ENCODE measurements around the gene VASH2. TPM values are rescaled to one million over a fixed set of nuclear protein-coding genes. Genes with fewer than 3 reads are reported as not detected.

Gene VASH2
- total and polyA plus RNA-seq, 2 of the 8 experiments (the other 6 are each of a cell fraction or from before 2014, with no cell fraction given): 44.0 to 187 TPM

- Histone ChIP-seq H3K27ac (ENCODE audit: low read depth, low read length) (no peak overlapping the region), H2AFZ (ENCODE audit: low read length) (no peak overlapping the region), H2BK5ac (ENCODE audit: low read depth, low read length) (no peak overlapping the region), H3K4me3 (ENCODE audit: extremely low read depth in 1 of 4, insufficient read depth in 2 of 4, low read depth in 3 of 4, low read length in 4 of 4) (no peak overlapping the region), H3K4me2 (ENCODE audit: insufficient read depth in 1 of 2, low read depth in 2 of 2, low read length in 2 of 2) (no peak overlapping the region), H4K5ac (ENCODE audit: insufficient read length, low read depth, low read length) (no peak overlapping the region), H3K79me2 (ENCODE audit: control insufficient read depth in 1 of 2, insufficient read depth in 2 of 2, low read length in 2 of 2) (no peaks in the 10 kb centered on the region), H2BK20ac (ENCODE audit: low read length) (no peak overlapping the region), H3K9me3 (ENCODE audit: insufficient read depth in 2 of 2, low read depth in 1 of 2, low read length in 1 of 2) (no peaks in the 10 kb centered on the region), H2BK12ac (ENCODE audit: low read depth, low read length) (no peak overlapping the region), H3K4ac (replicated peaks; ENCODE audit: insufficient read length, low read depth, low read length) (no peak overlapping the region), H3K79me1 (ENCODE audit: low read depth, low read length) (no peaks in the 10 kb centered on the region), H3K18ac (ENCODE audit: extremely low read depth, low read length) (no peak overlapping the region), H3K14ac (ENCODE audit: insufficient read length) (no peak overlapping the region), H3K9ac (replicated peaks in 1 of 4; ENCODE audit: extremely low read depth in 1 of 4, low read depth in 3 of 4, low read length in 3 of 4) (no peak overlapping the region), H4K91ac (replicated peaks; ENCODE audit: insufficient read length, low read length) (no peak overlapping the region), H3K36me3 (ENCODE audit: control insufficient read depth in 2 of 4, insufficient read depth in 4 of 4, low read length in 3 of 4) (no peaks in the 10 kb centered on the region), H4K8ac (ENCODE audit: extremely low read depth, insufficient read depth, low read length) (no peak overlapping the region), H3K4me1 (replicated peaks in 1 of 4; ENCODE audit: control insufficient read depth in 3 of 4, insufficient read depth in 4 of 4, low read length in 3 of 4) (peaks cover 0 to 2% (median 1%) of the 10 kb centered on the region in 4 experiments; a peak in 2 of 7 replicates), H3K23ac (ENCODE audit: insufficient read length) (no peak overlapping the region), H2BK120ac (replicated peaks; ENCODE audit: low read depth, low read length) (no peak overlapping the region), H3K27me3 (replicated peaks in 1 of 4; ENCODE audit: control insufficient read depth in 3 of 4, extremely low read depth in 1 of 4, insufficient read depth in 3 of 4, low read length in 3 of 4) (no peaks in the 10 kb centered on the region), H3K56ac (replicated peaks; ENCODE audit: insufficient read length, low read depth, low read length) (no peak overlapping the region), H2AK5ac (ENCODE audit: low read depth, low read length) (no peak overlapping the region), H3K23me2 (ENCODE audit: low read depth, low read length) (no peaks in the 10 kb centered on the region), H4K20me1 (replicated peaks in 1 of 2; ENCODE audit: control insufficient read depth in 1 of 2, insufficient read depth in 2 of 2, low read length in 2 of 2) (no peaks in the 10 kb centered on the region), H2BK15ac (ENCODE audit: low read length) (no peak overlapping the region)
- DNase-seq (ENCODE audit: low read depth in 1 of 2, low spot score in 2 of 2) (no peak), FAIRE-seq (no peak)
- POLR2A ChIA-PET (ENCODE audit: partially characterized antibody): interaction anchor here (1.3 to 2.0 kb wide), 2 partner anchors 48 to 70 kb away, joined by 3 to 5 read pairs; no protein-coding TSS in a partner anchor
- WGBS, 2 experiments (ENCODE audit: extremely low coverage in 1 of 2, insufficient coverage in 1 of 2, insufficient read length in 1 of 2, insufficient replicate concordance in 2 of 2, low coverage in 1 of 2, low lambda C conversion rate in 2 of 2, missing lambda C conversion rate in 1 of 2): 93% methylated on average over 6 of the region's 6 CpGs; no CpG with 5 or more reads in 1 of the 2 experiments
- CTCF ChIA-PET (ENCODE audit: partially characterized antibody): interaction anchor here (1.0 to 1.8 kb wide), 2 partner anchors 8 to 155 kb away, joined by 3 to 8 read pairs; no protein-coding TSS in a partner anchor
- TF ChIP-seq POLR2AphosphoS5 (IDR thresholded peaks at IDR 0.05; ENCODE audit: low read depth, low read length) (no peak), USF2 (IDR thresholded peaks at IDR 0.05; ENCODE audit: low read length) (no peak), SAP30 (IDR thresholded peaks at IDR 0.05; ENCODE audit: insufficient read depth, insufficient replicate concordance, low read length) (no peak), EGR1 (IDR thresholded peaks at IDR 0.05; ENCODE audit: borderline replicate concordance, low read depth, low read length) (no peak), RXRA (IDR thresholded peaks at IDR 0.05; ENCODE audit: insufficient read depth, low read depth, low read length) (no peak), RNF2 (IDR thresholded peaks at IDR 0.05; ENCODE audit: borderline replicate concordance, low read depth, low read length, missing control alignments, poor library complexity, severe bottlenecking) (no peak), NANOG (IDR thresholded peaks at IDR 0.05; ENCODE audit: insufficient read depth, low read depth, low read length, poor library complexity, severe bottlenecking) (no peak), ATF2 (IDR thresholded peaks at IDR 0.05; ENCODE audit: low read length) (no peak), MAFK (IDR thresholded peaks at IDR 0.05; ENCODE audit: low read depth, low read length) (no peak)
Measured at GRCh38 chr1:212942679-212943392, 7.5 kb upstream of the VASH2 start.
